ES-I3 (cell line): Measurements from ENCODE around the gene RBBP6.
"Not testable (repeated sequence)": the region's sequence is repeated elsewhere in the genome, so short reads cannot be mapped to it uniquely, and the experiment has no call there.

Source experiments
- H3K36me3 ChIP-seq: 2 replicates; pipeline ENCODE4 v1.6.1; 2013; ENCODE audit warnings: mild to moderate bottlenecking, low read length, control low read depth, moderate library complexity; ENCODE audit not compliant: insufficient read depth
- H3K4me1 ChIP-seq: 2 replicates; pipeline ENCODE4 v1.6.1; 2013; ENCODE audit warnings: mild to moderate bottlenecking, control low read depth, low read length; ENCODE audit not compliant: insufficient read depth
- H3K9ac ChIP-seq: 2 replicates; pipeline ENCODE4 v1.6.1; 2013; ENCODE audit warnings: low read depth, mild to moderate bottlenecking, low read length, moderate library complexity
- H3K9me3 ChIP-seq: 2 replicates; pipeline ENCODE4 v1.6.1; 2013; ENCODE audit warnings: mild to moderate bottlenecking, low read length, moderate library complexity; ENCODE audit not compliant: control insufficient read depth, insufficient read depth

RBBP6 gene

GRCh38 chr16:24568392-24568791 is 29.0 kb downstream of the RBBP6 start:
- H3K4me1 ChIP-seq: no peaks in the 10 kb centered on the region
- H3K9me3 ChIP-seq: peaks cover 30% of the 10 kb centered on the region
- peaks cover 51% of the 10 kb centered on the region for H3K36me3 ChIP-seq
- H3K9ac ChIP-seq: no peak overlapping the region

- peaks cover 46% of the 10 kb centered on the region for H3K36me3 ChIP-seq
- no peaks in the 10 kb centered on the region for H3K4me1 ChIP-seq
- no peak overlapping the region for H3K9ac ChIP-seq
- peaks cover 30% of the 10 kb centered on the region for H3K9me3 ChIP-seq
Measured at GRCh38 chr16:24571096-24571495, 31.7 kb downstream of the RBBP6 start.

GRCh38 chr16:24572069-24572468 is 32.7 kb downstream of the RBBP6 start:
- Histone ChIP-seq H3K36me3 (peaks cover 44% of the 10 kb centered on the region), H3K9ac (no peak overlapping the region), H3K9me3 (peaks cover 30% of the 10 kb centered on the region), H3K4me1 (no peaks in the 10 kb centered on the region)

- peaks cover 30% of the 10 kb centered on the region for H3K9me3 ChIP-seq
- H3K4me1 ChIP-seq: no peaks in the 10 kb centered on the region
- H3K36me3 ChIP-seq: peaks cover 33% of the 10 kb centered on the region
- no peak overlapping the region for H3K9ac ChIP-seq
Measured at GRCh38 chr16:24573141-24573540, 33.8 kb downstream of the RBBP6 start.

- H3K4me1 ChIP-seq, H3K9ac ChIP-seq: not testable (repeated sequence)
- peaks cover 19% of the 10 kb centered on the region for H3K36me3 ChIP-seq
- H3K9me3 ChIP-seq: peaks cover 26% of the 10 kb centered on the region
Measured at GRCh38 chr16:24574515-24575485, 35.4 kb downstream of the RBBP6 start.

GRCh38 chr16:24575791-24576190 is 36.4 kb downstream of the RBBP6 start:
- H3K9ac ChIP-seq, H3K4me1 ChIP-seq, H3K36me3 ChIP-seq: not testable (repeated sequence)
- H3K9me3 ChIP-seq: peaks cover 18% of the 10 kb centered on the region; the same call in 1 of the 2 replicates

- Histone ChIP-seq H3K9ac (no peak overlapping the region), H3K9me3 (peaks cover 4% of the 10 kb centered on the region; the same call in 1 of the 2 replicates), H3K4me1 (no peaks in the 10 kb centered on the region), H3K36me3 (peaks cover under 1% of the 10 kb centered on the region; the same call in 1 of the 2 replicates)
Measured at GRCh38 chr16:24577167-24577566, 37.8 kb downstream of the RBBP6 start.

- Histone ChIP-seq H3K4me1 (peaks cover 3% of the 10 kb centered on the region; the same call in 1 of the 2 replicates), H3K9ac (no peak overlapping the region), H3K36me3 (no peaks in the 10 kb centered on the region), H3K9me3 (no peaks in the 10 kb centered on the region; the same call in 1 of the 2 replicates)
Measured at GRCh38 chr16:24580665-24581064, 41.3 kb downstream of the RBBP6 start.

GRCh38 chr16:24583494-24583893 is 44.1 kb downstream of the RBBP6 start:
- no peaks in the 10 kb centered on the region for H3K36me3 ChIP-seq
- H3K9me3 ChIP-seq: no peaks in the 10 kb centered on the region
- H3K9ac ChIP-seq: no peak overlapping the region
- H3K4me1 ChIP-seq: peaks cover 3% of the 10 kb centered on the region; the same call in 1 of the 2 replicates

GRCh38 chr16:24589997-24590396 is 50.6 kb downstream of the RBBP6 start:
- Histone ChIP-seq H3K9ac (no peak overlapping the region), H3K36me3 (no peaks in the 10 kb centered on the region), H3K4me1 (peaks cover 3% of the 10 kb centered on the region; the same call in 1 of the 2 replicates), H3K9me3 (no peaks in the 10 kb centered on the region)

- no peaks in the 10 kb centered on the region for H3K36me3 ChIP-seq
- no peaks in the 10 kb centered on the region for H3K9me3 ChIP-seq
- no peak overlapping the region for H3K9ac ChIP-seq
- no peaks in the 10 kb centered on the region for H3K4me1 ChIP-seq
Measured at GRCh38 chr16:24598777-24599437, 59.5 kb downstream of the RBBP6 start.

GRCh38 chr16:24609417-24609739 is 70.0 kb downstream of the RBBP6 start:
- H3K4me1 ChIP-seq: no peaks in the 10 kb centered on the region
- H3K36me3 ChIP-seq: no peaks in the 10 kb centered on the region
- H3K9me3 ChIP-seq: no peaks in the 10 kb centered on the region
- H3K9ac ChIP-seq: peak overlapping the region; percentile 92

GRCh38 chr16:24609740-24610415 is 70.5 kb downstream of the RBBP6 start:
- Histone ChIP-seq H3K4me1 (no peaks in the 10 kb centered on the region), H3K9ac (peak overlapping the region; percentile 92), H3K36me3 (no peaks in the 10 kb centered on the region), H3K9me3 (no peaks in the 10 kb centered on the region)

GRCh38 chr16:24610416-24610755 is 71.0 kb downstream of the RBBP6 start:
- Histone ChIP-seq H3K4me1 (no peaks in the 10 kb centered on the region), H3K36me3 (no peaks in the 10 kb centered on the region), H3K9ac (peak overlapping the region; percentile 92), H3K9me3 (no peaks in the 10 kb centered on the region)
